Natural killer cell (primary cell): ENCODE data around the gene PKLR. TPM values are rescaled to one million over a fixed set of nuclear protein-coding genes. Genes with fewer than 3 reads are reported as not detected.
A peak's percentile ranks its signal among the peaks of the same experiment; 100 is the strongest.

Source experiments
- ATAC-seq, 3 donors: fragments of 150-1000 bp in 2 of 3; fragments of 200-7000 bp in 1 of 3; cut with Tn5 transposase; 1 replicate in 1 of 3; 2 replicates in 2 of 3; pipeline ENCODE4 v1.10.0; 2021; ENCODE audit warnings: mild to moderate bottlenecking in 2 of 3, moderate library complexity in 2 of 3
- DNase-seq, 2 donors: peaks; one replicate each; pipeline versions ENCODE4 v3.0.0 to v3.0.0-alpha.2; 2013 to 2021; ENCODE audit warnings: mixed read lengths in 1 of 2
- H3K27ac ChIP-seq: one replicate; pipeline ENCODE4 v1.5.1; 2013; ENCODE audit warnings: mild to moderate bottlenecking, low read length
- H3K27me3 ChIP-seq: one replicate; pipeline ENCODE4 v1.6.1; 2013; ENCODE audit warnings: low read length; ENCODE audit not compliant: control insufficient read depth, insufficient read depth
- H3K36me3 ChIP-seq: one replicate; pipeline ENCODE4 v1.6.1; 2013; ENCODE audit warnings: low read length; ENCODE audit not compliant: control insufficient read depth, insufficient read depth
- H3K4me1 ChIP-seq: one replicate; pipeline ENCODE4 v1.6.1; 2013; ENCODE audit warnings: low read length; ENCODE audit not compliant: control insufficient read depth, insufficient read depth
- H3K4me3 ChIP-seq: one replicate; pipeline ENCODE4 v1.5.1; 2013; ENCODE audit warnings: low read length
- H3K9me3 ChIP-seq: one replicate; pipeline ENCODE4 v1.6.1; 2013; ENCODE audit warnings: low read length; ENCODE audit not compliant: control insufficient read depth, insufficient read depth
- H3K27ac Mint-ChIP-seq, 2 donors: one replicate each; pipeline ENCODE4 v1.8.0; 2022; ENCODE audit warnings: mild to moderate bottlenecking in 2 of 2, mixed read lengths in 2 of 2, moderate library complexity in 1 of 2
- H3K27me3 Mint-ChIP-seq, 2 donors: one replicate each; pipeline ENCODE4 v1.8.0; 2022; ENCODE audit warnings: low read depth in 2 of 2, mixed read lengths in 2 of 2
- H3K36me3 Mint-ChIP-seq: one replicate; pipeline ENCODE4 v1.8.0; 2022; ENCODE audit warnings: mixed read lengths
- H3K4me1 Mint-ChIP-seq, 2 donors: one replicate each; pipeline ENCODE4 v1.8.0; 2022; ENCODE audit warnings: mixed read lengths in 2 of 2
- H3K4me3 Mint-ChIP-seq: one replicate; pipeline ENCODE4 v1.8.0; 2022; ENCODE audit warnings: mild to moderate bottlenecking, moderate library complexity, mixed read lengths
- H3K9me3 Mint-ChIP-seq, 2 donors: one replicate each; pipeline ENCODE4 v1.8.0; 2022; ENCODE audit warnings: mixed read lengths in 2 of 2
- CTCF ChIP-seq: fragments of 200-600 bp; IDR thresholded peaks from one replicate; pipeline ENCODE4 v1.8.0; 2022; ENCODE audit warnings: antibody characterized with exemption
- WGBS: methylation state at CpG from one replicate; pipeline ENCODE4 v1.1.7; 2013; ENCODE audit warnings: missing lambda C conversion rate; ENCODE audit not compliant: insufficient coverage; 5-methylcytosine and 5-hydroxymethylcytosine counted together
- intact Hi-C: fragments of 100-400 bp; cut with micrococcal nuclease; formaldehyde crosslinking; loops from one replicate; pipeline ENCODE4 v1.14.2; 2022
- total RNA-seq, 4 donors: library from RNA; stranded (reverse); fragments of 120-200 nt in 1 of 4; gene quantifications; one replicate each; pipeline versions ENCODE4 v1.2.3 to v1.2.4, GENCODE V29; 2013 to 2022

The PKLR gene
- total RNA-seq, 3 donors from 2014 or later (not counting 1 experiment from before 2014, with no cell fraction given) = 0.12 TPM; not detected in 2

- Histone ChIP-seq H3K27ac (no peak overlapping the region), H3K27me3 (no peaks in the 10 kb centered on the region), H3K36me3 (peaks cover 16% of the 10 kb centered on the region), H3K4me1 (peaks cover 19% of the 10 kb centered on the region), H3K4me3 (no peak overlapping the region), H3K9me3 (no peaks in the 10 kb centered on the region)
- peaks cover 17 to 26% of the 10 kb centered on the region in 2 donors for H3K4me1 Mint-ChIP-seq
- no peaks in the 10 kb centered on the region for H3K36me3 Mint-ChIP-seq
- intact Hi-C loops = no loop called here
- no peak for DNase-seq
- TF ChIP-seq CTCF = no peak
- ATAC-seq = no peak
- WGBS = 95% methylated on average over 7 of the region's 8 CpGs
- no peak overlapping the region for H3K27ac Mint-ChIP-seq
- no peaks in the 10 kb centered on the region for H3K27me3 Mint-ChIP-seq
- no peak overlapping the region for H3K4me3 Mint-ChIP-seq
- no peaks in the 10 kb centered on the region for H3K9me3 Mint-ChIP-seq
Measured at GRCh38 chr1:155313261-155313660, 12.0 kb upstream of the PKLR start.

- Histone ChIP-seq H3K27me3 (no peaks in the 10 kb centered on the region), H3K4me3 (peak overlapping the region; percentile 67), H3K36me3 (peaks cover 9% of the 10 kb centered on the region), H3K9me3 (no peaks in the 10 kb centered on the region), H3K4me1 (peaks cover 27% of the 10 kb centered on the region), H3K27ac (peak overlapping the region; percentile 94)
- ATAC-seq (no peak), DNase-seq (peak in 1 of 2 donors; percentile 20)
- Mint-ChIP-seq H3K4me1 (peaks cover 20 to 28% of the 10 kb centered on the region in 2 donors), H3K4me3 (peak overlapping the region; percentile 97), H3K36me3 (no peaks in the 10 kb centered on the region), H3K27me3 (no peaks in the 10 kb centered on the region), H3K9me3 (no peaks in the 10 kb centered on the region), H3K27ac (peak overlapping the region; percentile 97 to 98)
- intact Hi-C loops = loop anchor here (2.0 kb wide), 1 partner anchor 31 kb away; no protein-coding TSS in a partner anchor
- TF ChIP-seq CTCF = no peak
- WGBS = 27% methylated on average over 8 of the region's 11 CpGs
Measured at GRCh38 chr1:155309423-155310021, 8.3 kb upstream of the PKLR start.

GRCh38 chr1:155308493-155309422 is 7.5 kb upstream of the PKLR start, which contains the start of gene FDPS:
FDPS (plus strand) TSS chr1:155308866; CDS start chr1:155309790, 924 bp downstream.
- Mint-ChIP-seq H3K4me1 (peaks cover 20 to 28% of the 10 kb centered on the region in 2 donors), H3K27ac (peak within 1 kb of the TSS; percentile 97 to 98), H3K9me3 (no peaks in the 10 kb centered on the region), H3K27me3 (no peaks in the 10 kb centered on the region), H3K36me3 (no peaks in the 10 kb centered on the region), H3K4me3 (peak within 1 kb of the TSS; percentile 97)
- H3K27ac ChIP-seq = peak within 1 kb of the TSS; percentile 94
- under 1% methylated on average over 51 of the region's 51 CpGs for WGBS
- H3K27me3 ChIP-seq = no peaks in the 10 kb centered on the region
- TF ChIP-seq CTCF = no peak
- no peaks in the 10 kb centered on the region for H3K9me3 ChIP-seq
- intact Hi-C loops = loop anchor here (1.0 to 2.0 kb wide), 4 partner anchors 15 to 64 kb away; partner anchors contain the start of gene SCAMP3
- peaks cover 9% of the 10 kb centered on the region for H3K36me3 ChIP-seq
- ATAC-seq (peak; percentile 94 to 99 (median 96)), DNase-seq (peak; percentile 93 to 99)
- H3K4me1 ChIP-seq = peaks cover 27% of the 10 kb centered on the region
- peak within 1 kb of the TSS; percentile 67 for H3K4me3 ChIP-seq
